ENCODE measurements around the gene NR1H2. TPM values are rescaled to one million over a fixed set of nuclear protein-coding genes. Genes with fewer than 3 reads are reported as not detected.

Gene NR1H2
- total and polyA plus RNA-seq, 4 donors, result 30.4 to 58.1 (median 33.7) TPM

DNA sequence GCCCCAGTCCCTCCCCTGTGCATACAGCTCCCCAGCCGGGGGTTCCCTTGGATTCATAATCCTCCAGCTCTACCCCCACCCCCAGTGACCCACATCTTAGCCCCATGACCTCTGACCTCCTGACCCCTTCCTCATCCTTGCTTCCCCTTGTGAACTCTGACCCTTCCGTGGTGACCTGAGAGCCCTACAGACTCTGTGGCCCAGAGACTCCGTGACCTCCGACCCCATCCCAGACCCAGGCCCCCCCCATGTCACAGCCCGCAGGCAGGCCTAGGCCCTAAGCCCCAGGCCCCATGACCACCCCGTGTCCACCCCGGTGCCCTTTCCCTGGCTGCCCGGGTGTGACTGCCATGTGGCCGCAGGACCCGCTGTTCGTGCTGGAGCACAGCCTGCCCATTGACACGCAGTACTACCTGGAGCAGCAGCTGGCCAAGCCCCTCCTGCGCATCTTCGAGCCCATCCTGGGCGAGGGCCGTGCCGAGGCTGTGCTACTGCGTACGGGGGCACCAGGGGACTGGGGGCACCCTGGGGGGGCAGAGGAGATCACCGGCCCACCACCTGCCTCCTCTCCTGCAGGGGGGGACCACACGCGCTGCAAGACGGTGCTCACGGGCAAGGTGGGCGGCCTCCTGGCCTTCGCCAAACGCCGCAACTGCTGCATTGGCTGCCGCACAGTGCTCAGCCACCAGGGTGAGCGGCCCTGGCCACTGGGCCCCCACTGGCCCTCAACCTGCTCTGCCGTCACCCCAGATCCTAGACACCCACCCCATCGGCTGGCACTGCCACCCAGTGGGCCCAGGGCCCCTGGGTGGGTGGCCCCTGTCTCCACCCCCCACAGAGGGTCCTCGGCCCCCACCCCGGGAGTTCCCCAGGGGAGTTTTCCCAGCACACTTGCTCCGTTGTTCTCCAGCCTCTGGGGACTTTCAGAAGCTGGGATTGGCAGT is 40.0 kb downstream of the NR1H2 start:
- Histone ChIP-seq H3K27me3 (ENCODE audit: control insufficient read depth in 4 of 4, insufficient read depth in 4 of 4, low read length in 3 of 4) (peaks cover 0 to 3% (median 0%) of the 10 kb centered on the region in 4 donors), H3K9me3 (ENCODE audit: control insufficient read depth in 4 of 4, low read length in 3 of 4) (no peaks in the 10 kb centered on the region), H3K4me1 (ENCODE audit: control insufficient read depth in 4 of 4, insufficient read depth in 4 of 4, low read length in 3 of 4) (no peaks in the 10 kb centered on the region), H3K9ac (ENCODE audit: low read depth in 1 of 2, low read length in 2 of 2) (no peak overlapping the region), H3K36me3 (ENCODE audit: control insufficient read depth in 4 of 4, insufficient read depth in 3 of 4, low read depth in 1 of 4, low read length in 3 of 4) (no peaks in the 10 kb centered on the region), H3K27ac (ENCODE audit: low read depth in 1 of 2, low read length in 2 of 2) (no peak overlapping the region), H3K4me3 (ENCODE audit: low read depth in 1 of 3, low read length in 3 of 3) (no peak overlapping the region)
- DNase-seq (ENCODE audit: low spot score), result no peak
- TF ChIP-seq, protein P1, sequence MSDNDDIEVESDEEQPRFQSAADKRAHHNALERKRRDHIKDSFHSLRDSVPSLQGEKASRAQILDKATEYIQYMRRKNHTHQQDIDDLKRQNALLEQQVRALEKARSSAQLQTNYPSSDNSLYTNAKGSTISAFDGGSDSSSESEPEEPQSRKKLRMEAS (IDR thresholded peaks at IDR 0.05), result no peak
- TF ChIP-seq NR2F2 (IDR thresholded peaks at IDR 0.05), result peak; percentile 25
- 89% methylated on average over 35 of the region's 35 CpGs for WGBS

- H3K27ac ChIP-seq (ENCODE audit: low read depth in 1 of 2, low read length in 2 of 2), result no peak overlapping the region
- DNase-seq (ENCODE audit: low spot score), result no peak
- H3K4me1 ChIP-seq (ENCODE audit: control insufficient read depth in 4 of 4, insufficient read depth in 4 of 4, low read length in 3 of 4), result no peaks in the 10 kb centered on the region
- 63% methylated on average over 42 of the region's 42 CpGs for WGBS
- H3K9ac ChIP-seq (ENCODE audit: low read depth in 1 of 2, low read length in 2 of 2), result no peak overlapping the region
- H3K27me3 ChIP-seq (ENCODE audit: control insufficient read depth in 4 of 4, insufficient read depth in 4 of 4, low read length in 3 of 4), result peaks cover 0 to 3% (median 0%) of the 10 kb centered on the region in 4 donors
- H3K9me3 ChIP-seq (ENCODE audit: control insufficient read depth in 4 of 4, low read length in 3 of 4), result no peaks in the 10 kb centered on the region
- no peaks in the 10 kb centered on the region for H3K36me3 ChIP-seq (ENCODE audit: control insufficient read depth in 4 of 4, insufficient read depth in 3 of 4, low read depth in 1 of 4, low read length in 3 of 4)
- H3K4me3 ChIP-seq (ENCODE audit: low read depth in 1 of 3, low read length in 3 of 3), result no peak overlapping the region
- TF ChIP-seq NR2F2 (IDR thresholded peaks at IDR 0.05), result no peak
Measured at GRCh38 chr19:50417111-50418081, 41.1 kb downstream of the NR1H2 start.

DNA sequence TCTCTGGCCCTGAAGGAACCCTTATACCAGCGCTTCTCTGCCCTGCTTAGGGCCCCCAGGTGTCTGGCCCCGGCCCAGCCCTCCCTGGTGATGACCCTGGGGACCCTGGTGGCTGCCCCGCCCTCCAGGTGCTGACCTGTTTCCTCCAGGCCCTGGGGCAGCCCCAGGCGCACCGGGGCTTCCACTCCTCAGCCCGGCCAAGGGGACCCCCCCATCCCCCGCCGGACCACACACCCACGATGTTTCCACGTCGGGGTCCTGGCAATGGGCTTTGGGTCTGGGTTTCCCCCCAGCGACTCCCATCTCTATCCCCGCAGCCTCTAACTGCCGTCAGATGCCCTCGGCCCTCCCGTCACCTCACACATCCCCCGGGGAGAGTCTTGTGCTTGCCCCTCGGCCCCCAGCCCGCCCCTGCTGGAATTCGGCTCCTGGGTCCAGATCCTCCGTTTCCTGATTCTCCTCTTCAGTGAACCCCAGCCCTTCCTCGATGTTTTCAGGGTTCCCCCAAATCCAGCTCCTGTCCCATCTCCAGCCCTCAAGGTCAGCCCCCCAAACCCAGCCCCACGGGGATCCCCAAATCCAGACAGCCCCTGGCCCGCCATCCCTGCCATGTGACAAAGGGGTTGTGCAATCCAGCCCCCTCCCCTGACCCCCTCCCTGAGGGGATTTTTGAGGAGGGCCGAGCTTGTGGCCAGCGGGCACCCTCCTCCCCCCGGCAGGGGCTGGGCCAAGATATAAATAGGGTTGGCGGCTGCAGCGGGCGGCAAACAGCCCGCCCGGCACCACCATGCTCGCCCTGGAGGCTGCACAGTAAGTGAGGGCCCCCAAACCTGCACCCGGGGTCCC is 42.1 kb downstream of the NR1H2 start, which contains the start of gene SPIB:
SPIB (plus strand) TSS at position 763 of the 846 bp plus-strand sequence; CDS start at position 788, 25 bp downstream.
- H3K9me3 ChIP-seq (ENCODE audit: control insufficient read depth in 4 of 4, low read length in 3 of 4), result no peaks in the 10 kb centered on the region
- no peak within 1 kb of the TSS for H3K4me3 ChIP-seq (ENCODE audit: low read depth in 1 of 3, low read length in 3 of 3)
- peaks cover 0 to 3% (median 0%) of the 10 kb centered on the region in 4 donors for H3K27me3 ChIP-seq (ENCODE audit: control insufficient read depth in 4 of 4, insufficient read depth in 4 of 4, low read length in 3 of 4)
- H3K9ac ChIP-seq (ENCODE audit: low read depth in 1 of 2, low read length in 2 of 2), result no peak within 1 kb of the TSS
- TF ChIP-seq RAD21 (IDR thresholded peaks at IDR 0.05) (no peak), YY1 (IDR thresholded peaks at IDR 0.05) (no peak), SP1 (IDR thresholded peaks at IDR 0.05) (no peak)
- H3K27ac ChIP-seq (ENCODE audit: low read depth in 1 of 2, low read length in 2 of 2), result no peak within 1 kb of the TSS
- 24% methylated on average over 34 of the region's 34 CpGs for WGBS
- no peaks in the 10 kb centered on the region for H3K4me1 ChIP-seq (ENCODE audit: control insufficient read depth in 4 of 4, insufficient read depth in 4 of 4, low read length in 3 of 4)
- H3K36me3 ChIP-seq (ENCODE audit: control insufficient read depth in 4 of 4, insufficient read depth in 3 of 4, low read depth in 1 of 4, low read length in 3 of 4), result no peaks in the 10 kb centered on the region
- no peak for DNase-seq (ENCODE audit: low spot score)

DNA sequence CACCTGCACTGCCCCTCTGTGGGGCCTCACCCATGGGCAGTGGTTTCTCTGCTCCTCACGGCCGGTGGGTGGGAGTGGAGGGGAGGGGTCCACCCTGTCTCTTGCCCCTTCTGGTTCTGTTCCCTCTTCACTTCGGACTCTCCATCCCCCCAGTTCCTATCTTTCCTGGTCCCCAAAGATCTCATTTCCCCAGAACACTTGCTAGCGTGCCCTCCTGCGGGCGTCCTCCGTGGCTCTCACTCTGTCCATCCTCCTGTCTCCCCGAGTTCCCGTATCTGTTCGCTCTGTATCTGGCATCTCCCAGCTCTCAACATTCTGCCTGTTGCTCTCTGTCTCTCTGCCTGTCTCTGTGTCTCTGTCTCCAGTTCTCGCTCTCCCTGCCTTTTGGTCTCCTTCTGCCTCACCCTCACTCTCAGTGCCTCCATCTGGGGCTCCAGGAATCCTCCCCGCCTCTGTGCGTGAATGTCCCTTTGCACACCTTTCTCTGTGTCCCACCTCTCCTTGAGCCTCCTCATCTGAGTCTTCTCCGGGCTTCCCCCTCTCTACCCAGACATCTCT is 42.8 kb downstream of the NR1H2 start:
- WGBS, result 13% methylated on average over 14 of the region's 14 CpGs
- Histone ChIP-seq H3K4me1 (ENCODE audit: control insufficient read depth in 4 of 4, insufficient read depth in 4 of 4, low read length in 3 of 4) (no peaks in the 10 kb centered on the region), H3K36me3 (ENCODE audit: control insufficient read depth in 4 of 4, insufficient read depth in 3 of 4, low read depth in 1 of 4, low read length in 3 of 4) (no peaks in the 10 kb centered on the region), H3K9me3 (ENCODE audit: control insufficient read depth in 4 of 4, low read length in 3 of 4) (no peaks in the 10 kb centered on the region), H3K27ac (ENCODE audit: low read depth in 1 of 2, low read length in 2 of 2) (no peak overlapping the region), H3K9ac (ENCODE audit: low read depth in 1 of 2, low read length in 2 of 2) (no peak overlapping the region), H3K4me3 (ENCODE audit: low read depth in 1 of 3, low read length in 3 of 3) (no peak overlapping the region), H3K27me3 (ENCODE audit: control insufficient read depth in 4 of 4, insufficient read depth in 4 of 4, low read length in 3 of 4) (peaks cover 0 to 3% (median 0%) of the 10 kb centered on the region in 4 donors)
- DNase-seq (ENCODE audit: low spot score), result no peak
- TF ChIP-seq RAD21 (IDR thresholded peaks at IDR 0.05), result no peak
- TF ChIP-seq SP1 (IDR thresholded peaks at IDR 0.05), result no peak
- no peak for TF ChIP-seq GABPA (IDR thresholded peaks at IDR 0.05 in 1 of 2, conservative IDR thresholded peaks at IDR 0.05 in 1 of 2)
- TF ChIP-seq FOXA1 (IDR thresholded peaks at IDR 0.05), result no peak
- no peak for TF ChIP-seq HNF4A (conservative IDR thresholded peaks at IDR 0.05)
- TF ChIP-seq FOXA2 (IDR thresholded peaks at IDR 0.05), result no peak
- no peak for TF ChIP-seq TAF1 (conservative IDR thresholded peaks at IDR 0.05)
- TF ChIP-seq ATF3 (IDR thresholded peaks at IDR 0.05), result no peak
- TF ChIP-seq, protein P2, sequence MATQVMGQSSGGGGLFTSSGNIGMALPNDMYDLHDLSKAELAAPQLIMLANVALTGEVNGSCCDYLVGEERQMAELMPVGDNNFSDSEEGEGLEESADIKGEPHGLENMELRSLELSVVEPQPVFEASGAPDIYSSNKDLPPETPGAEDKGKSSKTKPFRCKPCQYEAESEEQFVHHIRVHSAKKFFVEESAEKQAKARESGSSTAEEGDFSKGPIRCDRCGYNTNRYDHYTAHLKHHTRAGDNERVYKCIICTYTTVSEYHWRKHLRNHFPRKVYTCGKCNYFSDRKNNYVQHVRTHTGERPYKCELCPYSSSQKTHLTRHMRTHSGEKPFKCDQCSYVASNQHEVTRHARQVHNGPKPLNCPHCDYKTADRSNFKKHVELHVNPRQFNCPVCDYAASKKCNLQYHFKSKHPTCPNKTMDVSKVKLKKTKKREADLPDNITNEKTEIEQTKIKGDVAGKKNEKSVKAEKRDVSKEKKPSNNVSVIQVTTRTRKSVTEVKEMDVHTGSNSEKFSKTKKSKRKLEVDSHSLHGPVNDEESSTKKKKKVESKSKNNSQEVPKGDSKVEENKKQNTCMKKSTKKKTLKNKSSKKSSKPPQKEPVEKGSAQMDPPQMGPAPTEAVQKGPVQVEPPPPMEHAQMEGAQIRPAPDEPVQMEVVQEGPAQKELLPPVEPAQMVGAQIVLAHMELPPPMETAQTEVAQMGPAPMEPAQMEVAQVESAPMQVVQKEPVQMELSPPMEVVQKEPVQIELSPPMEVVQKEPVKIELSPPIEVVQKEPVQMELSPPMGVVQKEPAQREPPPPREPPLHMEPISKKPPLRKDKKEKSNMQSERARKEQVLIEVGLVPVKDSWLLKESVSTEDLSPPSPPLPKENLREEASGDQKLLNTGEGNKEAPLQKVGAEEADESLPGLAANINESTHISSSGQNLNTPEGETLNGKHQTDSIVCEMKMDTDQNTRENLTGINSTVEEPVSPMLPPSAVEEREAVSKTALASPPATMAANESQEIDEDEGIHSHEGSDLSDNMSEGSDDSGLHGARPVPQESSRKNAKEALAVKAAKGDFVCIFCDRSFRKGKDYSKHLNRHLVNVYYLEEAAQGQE (IDR thresholded peaks at IDR 0.05), result no peak
- TF ChIP-seq JUND (IDR thresholded peaks at IDR 0.05), result no peak
- no peak for TF ChIP-seq RXRA (IDR thresholded peaks at IDR 0.05)
- no peak for TF ChIP-seq YY1 (IDR thresholded peaks at IDR 0.05)
- no peak for TF ChIP-seq NR2F2 (IDR thresholded peaks at IDR 0.05)
